Mucosa of descending colon (tissue), 3 donors: ENCODE data around the gene TAS2R5. TPM values are rescaled to one million over a fixed set of nuclear protein-coding genes. Genes with fewer than 3 reads are reported as not detected.
"Not testable (repeated sequence)": the region's sequence is repeated elsewhere in the genome, so short reads cannot be mapped to it uniquely, and the experiment has no call there.

Source experiments
- ATAC-seq: fragments of 200-7000 bp; cut with Tn5 transposase; one replicate; pipeline ENCODE4 v1.9.1; 2020; ENCODE audit warnings: mild to moderate bottlenecking, moderate library complexity
- DNase-seq, 3 donors: peaks; one replicate each; pipeline ENCODE4 v3.0.0-alpha.2; 2020
- H3K36me3 ChIP-seq: fragments of 200-600 bp; one replicate; pipeline ENCODE4 v1.8.0; 2021; ENCODE audit warnings: low read depth, mild to moderate bottlenecking
- H3K4me1 ChIP-seq: fragments of 200-600 bp; one replicate; pipeline ENCODE4 v1.8.0; 2021; ENCODE audit warnings: low read depth, mild to moderate bottlenecking
- H3K4me3 ChIP-seq: fragments of 200-600 bp; one replicate; pipeline ENCODE4 v1.8.0; 2021; ENCODE audit warnings: mild to moderate bottlenecking
- H3K9me3 ChIP-seq: fragments of 200-600 bp; one replicate; pipeline ENCODE4 v1.8.0; 2021; ENCODE audit warnings: mild to moderate bottlenecking
- CTCF ChIP-seq: fragments of 200-600 bp; IDR thresholded peaks from one replicate; pipeline ENCODE4 v1.8.0; 2022; ENCODE audit warnings: antibody characterized with exemption, mild to moderate bottlenecking
- intact Hi-C, 2 donors: fragments of 100-400 bp; cut with DNase I in 1 of 2; cut with micrococcal nuclease in 1 of 2; formaldehyde crosslinking; loops; one replicate each; pipeline versions ENCODE4 v1.11.0 to v1.11.1; 2022; cut with DNase I, micrococcal nuclease
- total RNA-seq, 3 donors: library from RNA; stranded (reverse); fragmentation: NEBNext Ultra II Directional in 2 of 3; extraction: Animal tissue kit (Norgen Biotek cat#: 25700) in 2 of 3; gene quantifications; one replicate each; pipeline versions ENCODE4 v1.2.1 to v1.2.4, GENCODE V29; 2021 to 2023
- donor health status: DM: no; HTN: no; CAD: no; lungs with moderate emphysema.
- donor health status: DM: no; HTN: no; CAD: no.
- donor health status: DM: no; HTN: yes; CAD: no.

TAS2R5 gene
- total RNA-seq, 3 donors from 2014 or later = 1.1 to 2.7 (median 2.4) TPM

- intact Hi-C loops = no loop called here
Observed at GRCh38 chr7:141792526-141792925, 2.5 kb downstream of the TAS2R5 start.

GRCh38 chr7:141820067-141820466 is 30.1 kb downstream of the TAS2R5 start:
- H3K36me3 ChIP-seq = no peaks in the 10 kb centered on the region
- intact Hi-C loops = no loop called here
- H3K4me3 ChIP-seq = no peak overlapping the region
- no peaks in the 10 kb centered on the region for H3K4me1 ChIP-seq
- no peak for TF ChIP-seq CTCF
- peaks cover 44% of the 10 kb centered on the region for H3K9me3 ChIP-seq
- no peak for DNase-seq
- no peak for ATAC-seq

More at GRCh38 chr7:141792526-141792925, 2.5 kb downstream of the TAS2R5 start:
- no peak for ATAC-seq
- Histone ChIP-seq H3K36me3 (no peaks in the 10 kb centered on the region), H3K4me1 (no peaks in the 10 kb centered on the region), H3K4me3 (no peak overlapping the region), H3K9me3 (no peaks in the 10 kb centered on the region)
- no peak for TF ChIP-seq CTCF
- DNase-seq = no peak

- ATAC-seq, H3K4me3 ChIP-seq, DNase-seq, intact Hi-C loops, H3K4me1 ChIP-seq, H3K36me3 ChIP-seq: not testable (repeated sequence)
- H3K9me3 ChIP-seq = peaks cover 44% of the 10 kb centered on the region
Observed at GRCh38 chr7:141822432-141822831, 32.4 kb downstream of the TAS2R5 start.

GRCh38 chr7:141837683-141838082 is 47.7 kb downstream of the TAS2R5 start:
- DNase-seq (no peak), ATAC-seq (no peak)
- no peaks in the 10 kb centered on the region for H3K9me3 ChIP-seq
- no peak overlapping the region for H3K4me3 ChIP-seq
- intact Hi-C loops = no loop called here
- no peak for TF ChIP-seq CTCF
- H3K4me1 ChIP-seq = no peaks in the 10 kb centered on the region
- H3K36me3 ChIP-seq = no peaks in the 10 kb centered on the region

GRCh38 chr7:141838581-141838980 is 48.6 kb downstream of the TAS2R5 start:
- DNase-seq (no peak), ATAC-seq (no peak)
- no peak overlapping the region for H3K4me3 ChIP-seq
- H3K4me1 ChIP-seq = no peaks in the 10 kb centered on the region
- no peak for TF ChIP-seq CTCF
- intact Hi-C loops = no loop called here
- H3K36me3 ChIP-seq = no peaks in the 10 kb centered on the region
- no peaks in the 10 kb centered on the region for H3K9me3 ChIP-seq

- Histone ChIP-seq H3K36me3 (no peaks in the 10 kb centered on the region), H3K9me3 (no peaks in the 10 kb centered on the region), H3K4me1 (no peaks in the 10 kb centered on the region), H3K4me3 (no peak overlapping the region)
- DNase-seq (no peak), ATAC-seq (no peak)
- no peak for TF ChIP-seq CTCF
- intact Hi-C loops = no loop called here
Observed at GRCh38 chr7:141839256-141839655, 49.2 kb downstream of the TAS2R5 start.
